ENCODE results near the gene TGM4. TPM values are rescaled to one million over a fixed set of nuclear protein-coding genes. Genes with fewer than 3 reads are reported as not detected.

TGM4 gene
- total RNA-seq, 4 donors from 2014 or later = not detected

DNA sequence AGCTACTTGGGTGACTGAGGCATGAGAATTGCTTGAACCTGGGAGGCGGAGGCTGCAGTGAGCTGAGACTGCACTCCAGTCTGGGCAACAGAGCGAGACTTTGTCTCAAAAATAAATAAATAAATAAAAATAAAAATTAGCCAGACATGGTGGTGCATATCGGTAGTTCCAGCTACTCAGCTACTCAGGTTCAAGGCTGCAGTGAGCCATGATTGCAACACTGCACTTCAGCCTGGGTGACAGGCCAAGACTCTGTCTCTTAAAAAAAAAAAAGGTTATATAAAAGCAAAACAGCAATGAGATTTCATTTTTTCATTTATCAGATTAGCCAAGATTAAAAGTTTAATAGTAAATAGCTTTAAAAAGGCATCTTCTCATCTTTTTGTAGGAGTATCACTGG is 2.9 kb downstream of the TGM4 start:
- no peaks in the 10 kb centered on the region for H3K9me3 ChIP-seq
- intact Hi-C loops (cut with DNase I) = no loop called here
- no peaks in the 10 kb centered on the region for H3K36me3 ChIP-seq
- no peak overlapping the region for H3K4me3 ChIP-seq
- H3K27ac ChIP-seq (replicated peaks in 1 of 4) = no peak overlapping the region
- peaks cover 0 to 1% (median 0%) of the 10 kb centered on the region in 4 donors for H3K27me3 ChIP-seq
- TF ChIP-seq POLR2A (IDR thresholded peaks at IDR 0.05; ENCODE audit: low read depth) (no peak), POLR2AphosphoS5 (IDR thresholded peaks at IDR 0.05) (no peak), EP300 (IDR thresholded peaks at IDR 0.05) (no peak)
- TF ChIP-seq, protein P1, sequence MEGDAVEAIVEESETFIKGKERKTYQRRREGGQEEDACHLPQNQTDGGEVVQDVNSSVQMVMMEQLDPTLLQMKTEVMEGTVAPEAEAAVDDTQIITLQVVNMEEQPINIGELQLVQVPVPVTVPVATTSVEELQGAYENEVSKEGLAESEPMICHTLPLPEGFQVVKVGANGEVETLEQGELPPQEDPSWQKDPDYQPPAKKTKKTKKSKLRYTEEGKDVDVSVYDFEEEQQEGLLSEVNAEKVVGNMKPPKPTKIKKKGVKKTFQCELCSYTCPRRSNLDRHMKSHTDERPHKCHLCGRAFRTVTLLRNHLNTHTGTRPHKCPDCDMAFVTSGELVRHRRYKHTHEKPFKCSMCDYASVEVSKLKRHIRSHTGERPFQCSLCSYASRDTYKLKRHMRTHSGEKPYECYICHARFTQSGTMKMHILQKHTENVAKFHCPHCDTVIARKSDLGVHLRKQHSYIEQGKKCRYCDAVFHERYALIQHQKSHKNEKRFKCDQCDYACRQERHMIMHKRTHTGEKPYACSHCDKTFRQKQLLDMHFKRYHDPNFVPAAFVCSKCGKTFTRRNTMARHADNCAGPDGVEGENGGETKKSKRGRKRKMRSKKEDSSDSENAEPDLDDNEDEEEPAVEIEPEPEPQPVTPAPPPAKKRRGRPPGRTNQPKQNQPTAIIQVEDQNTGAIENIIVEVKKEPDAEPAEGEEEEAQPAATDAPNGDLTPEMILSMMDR (IDR thresholded peaks at IDR 0.05) = no peak
- no peak for DNase-seq (ENCODE audit: extremely low spot score)
- 93% methylated on average over 3 of the region's 3 CpGs for WGBS
- no peaks in the 10 kb centered on the region for H3K4me1 ChIP-seq

DNA sequence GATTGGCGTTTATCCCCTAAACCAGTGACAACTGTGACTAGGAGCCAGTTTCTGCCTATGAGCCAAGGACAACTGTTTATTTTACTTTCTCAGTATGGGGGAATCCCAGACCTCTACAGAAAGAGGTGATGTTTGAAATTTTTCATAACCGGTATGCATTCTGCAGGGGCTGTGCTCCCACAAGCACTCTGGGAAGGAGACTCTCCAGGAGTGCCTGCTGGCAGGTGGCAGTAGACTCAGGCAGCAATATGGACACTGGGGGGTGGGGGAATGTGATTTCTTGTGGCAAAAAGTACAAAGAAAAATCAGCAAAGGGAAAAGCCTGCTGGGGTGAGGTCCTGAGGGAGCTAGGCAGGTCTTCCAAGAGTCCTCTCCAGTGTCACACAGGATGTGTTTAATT is 5.9 kb downstream of the TGM4 start:
- DNase-seq (ENCODE audit: extremely low spot score) = no peak
- no peaks in the 10 kb centered on the region for H3K9me3 ChIP-seq
- no peak for TF ChIP-seq POLR2AphosphoS5 (IDR thresholded peaks at IDR 0.05)
- TF ChIP-seq, protein P1 (IDR thresholded peaks at IDR 0.05) = no peak
- H3K4me1 ChIP-seq = peaks cover 0 to 2% (median under 1%) of the 10 kb centered on the region in 4 donors
- peaks cover 0 to 24% (median 0%) of the 10 kb centered on the region in 4 donors for H3K27me3 ChIP-seq
- 30% methylated on average over 2 of the region's 2 CpGs for WGBS
- no peaks in the 10 kb centered on the region for H3K36me3 ChIP-seq
- intact Hi-C loops (cut with DNase I) = no loop called here
- H3K27ac ChIP-seq (replicated peaks in 1 of 4) = no peak overlapping the region
- no peak overlapping the region for H3K4me3 ChIP-seq

DNA sequence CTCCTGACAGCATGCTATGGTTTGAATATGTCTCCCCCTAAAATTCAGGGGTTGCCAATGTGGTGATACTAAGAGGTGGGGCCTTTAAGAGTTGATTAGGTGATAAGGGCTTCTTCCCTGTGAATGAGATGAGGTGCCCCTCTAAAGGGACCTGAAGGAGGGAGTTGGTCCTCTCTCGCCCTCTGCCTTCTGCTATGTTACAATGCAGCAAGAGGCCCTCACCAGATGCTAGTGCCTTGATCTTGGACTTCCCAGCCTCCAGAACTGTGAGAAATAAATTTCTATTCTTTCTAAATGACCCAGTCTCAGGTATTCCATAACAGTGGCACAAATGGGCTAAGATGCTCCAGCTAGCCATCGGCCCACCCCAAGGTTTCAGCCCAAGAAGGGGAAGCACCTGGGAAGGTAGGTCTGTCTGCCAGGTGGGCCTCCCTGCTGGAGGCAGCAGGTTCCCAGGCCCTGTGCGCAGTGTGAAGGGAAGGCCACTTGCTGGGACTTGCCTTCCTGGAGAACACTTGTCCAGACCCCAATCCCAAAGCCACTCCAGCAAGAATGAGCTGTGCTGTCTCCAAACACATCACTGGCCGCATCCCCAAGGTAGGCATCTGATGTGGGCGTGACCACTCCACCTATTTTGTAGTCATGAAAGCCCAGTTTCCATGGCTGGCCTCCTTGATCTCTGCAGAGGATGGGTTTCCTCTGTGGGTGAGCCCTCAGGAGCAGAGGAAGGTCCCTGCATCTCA is 9.0 kb downstream of the TGM4 start:
- intact Hi-C loops (cut with DNase I) = no loop called here
- 96% methylated on average over 4 of the region's 5 CpGs for WGBS
- peaks cover 0 to 29% (median 0%) of the 10 kb centered on the region in 4 donors for H3K27me3 ChIP-seq
- no peaks in the 10 kb centered on the region for H3K9me3 ChIP-seq
- no peaks in the 10 kb centered on the region for H3K36me3 ChIP-seq
- no peak overlapping the region for H3K4me3 ChIP-seq
- peaks cover 0 to 9% (median 2%) of the 10 kb centered on the region in 4 donors for H3K4me1 ChIP-seq
- no peak for DNase-seq (ENCODE audit: extremely low spot score)
- no peak overlapping the region for H3K27ac ChIP-seq (replicated peaks in 1 of 4)
- TF ChIP-seq EP300 (IDR thresholded peaks at IDR 0.05) (no peak), POLR2AphosphoS5 (IDR thresholded peaks at IDR 0.05) (no peak), POLR2A (IDR thresholded peaks at IDR 0.05; ENCODE audit: low read depth) (no peak)
- TF ChIP-seq, protein P1 (IDR thresholded peaks at IDR 0.05) = no peak

DNA sequence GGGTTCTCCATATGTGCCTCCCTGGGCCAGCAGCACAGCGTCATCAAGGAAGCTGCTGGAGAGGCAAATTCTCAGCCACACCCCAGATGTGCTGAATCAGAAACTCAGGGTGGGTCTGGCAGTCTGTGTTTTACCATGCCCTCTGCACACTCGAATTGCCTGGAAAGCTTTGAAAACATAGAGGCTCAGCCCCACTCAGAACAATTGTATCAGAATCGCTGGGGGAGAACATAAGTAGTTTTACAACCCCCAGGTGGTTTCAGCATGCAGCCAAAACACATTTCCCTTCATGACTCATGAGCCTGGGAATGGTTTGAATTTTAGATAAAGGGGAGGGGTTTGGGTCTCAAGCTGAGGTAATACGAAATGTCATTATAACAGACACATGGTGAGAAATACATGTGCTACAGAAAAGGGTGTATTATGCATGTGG is 9.6 kb downstream of the TGM4 start:
- intact Hi-C loops (cut with DNase I) = no loop called here
- H3K4me3 ChIP-seq = no peak overlapping the region
- TF ChIP-seq, protein P1 (IDR thresholded peaks at IDR 0.05) = no peak
- TF ChIP-seq POLR2A (IDR thresholded peaks at IDR 0.05; ENCODE audit: low read depth) = no peak
- TF ChIP-seq EP300 (IDR thresholded peaks at IDR 0.05) = no peak
- no peak for TF ChIP-seq POLR2AphosphoS5 (IDR thresholded peaks at IDR 0.05)
- 31% methylated on average over 4 of the region's 4 CpGs for WGBS
- H3K9me3 ChIP-seq = no peaks in the 10 kb centered on the region
- no peak for DNase-seq (ENCODE audit: extremely low spot score)
- peaks cover 0 to 9% (median 2%) of the 10 kb centered on the region in 4 donors for H3K4me1 ChIP-seq
- no peaks in the 10 kb centered on the region for H3K36me3 ChIP-seq
- no peak overlapping the region for H3K27ac ChIP-seq (replicated peaks in 1 of 4)
- H3K27me3 ChIP-seq = peaks cover 0 to 29% (median 0%) of the 10 kb centered on the region in 4 donors

Data from esophagus muscularis mucosa (tissue), 4 donors.